Right renal pelvis (tissue), 4 donors: ENCODE data around the gene DDX56. TPM values are rescaled to one million over a fixed set of nuclear protein-coding genes. Genes with fewer than 3 reads are reported as not detected.

ENCODE experiments used
- DNase-seq, 4 donors: peaks; one replicate each; pipeline ENCODE4 v3.0.0-alpha.2; 2013; ENCODE audit warnings: low read depth in 4 of 4, low spot score in 3 of 4, missing footprints in 1 of 4
- polyA plus RNA-seq, 4 donors: library from polyadenylated mRNA; unstranded; fragments of 120-200 nt; gene quantifications; one replicate each; pipeline ENCODE4 v1.2.1, GENCODE V29; 2013; ENCODE audit not compliant: insufficient read length in 4 of 4

DDX56 gene
- polyA plus RNA-seq, 4 donors = 73.9 to 91.2 (median 79.1) TPM

DNA sequence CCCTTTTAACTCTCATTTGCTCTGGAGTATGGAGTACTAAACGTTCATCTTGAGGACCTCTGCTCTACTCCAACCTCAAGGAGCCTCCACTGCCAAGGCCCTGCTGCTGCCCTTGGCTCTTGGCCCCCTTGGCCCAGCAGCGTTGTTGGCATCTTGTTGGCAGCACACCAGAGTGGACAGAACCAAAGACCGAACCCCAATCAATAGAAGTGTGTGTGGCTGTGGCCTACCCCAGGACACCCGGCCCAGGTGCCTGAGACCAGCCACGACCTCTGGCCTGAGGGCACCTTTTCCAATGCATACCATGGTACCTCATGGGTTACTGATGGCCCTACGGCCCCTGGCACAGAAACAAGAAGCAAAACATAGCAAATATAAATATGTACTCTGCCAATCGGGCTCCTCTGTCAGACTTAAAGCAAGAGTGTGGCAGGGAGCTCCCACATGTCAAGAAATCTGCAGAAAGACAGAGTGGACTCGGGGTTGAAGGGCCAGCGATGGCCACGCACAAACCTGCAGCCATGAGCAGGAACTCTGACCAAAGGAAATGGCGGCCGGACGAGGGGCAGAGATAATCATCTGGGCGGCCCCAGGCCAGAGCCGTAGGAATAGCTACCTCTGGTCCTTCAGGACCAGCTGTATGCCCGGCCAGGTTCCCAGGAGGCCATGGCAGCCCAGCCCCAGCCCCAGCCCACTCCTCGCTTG lies 35.5 kb downstream of the DDX56 start:
- no peak for DNase-seq

- no peak for DNase-seq
Measured at GRCh38 chr7:44537442-44537841, 36.3 kb downstream of the DDX56 start.

DNA sequence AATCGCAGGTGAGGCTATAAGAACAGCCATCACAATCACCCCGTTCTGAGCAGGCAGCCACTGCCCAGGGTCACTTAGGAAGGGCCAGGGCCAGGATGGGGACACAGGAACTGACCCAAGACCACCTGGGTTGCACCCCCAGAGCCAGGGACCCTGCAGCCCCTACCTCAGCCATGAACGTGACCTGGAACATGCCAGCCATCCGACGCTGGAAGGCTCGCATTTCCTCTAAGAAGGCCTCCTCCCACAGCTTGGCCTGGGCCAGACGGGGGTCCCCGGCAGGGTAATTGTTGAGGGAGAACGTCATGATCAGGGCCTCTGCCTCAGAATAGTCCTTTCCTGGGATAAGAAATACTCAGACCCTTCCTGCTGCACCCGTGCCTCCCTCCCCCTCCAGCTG lies 37.6 kb downstream of the DDX56 start:
- DNase-seq = no peak

- no peak for DNase-seq
Measured at GRCh38 chr7:44535348-44536064, 38.2 kb downstream of the DDX56 start.

DNA sequence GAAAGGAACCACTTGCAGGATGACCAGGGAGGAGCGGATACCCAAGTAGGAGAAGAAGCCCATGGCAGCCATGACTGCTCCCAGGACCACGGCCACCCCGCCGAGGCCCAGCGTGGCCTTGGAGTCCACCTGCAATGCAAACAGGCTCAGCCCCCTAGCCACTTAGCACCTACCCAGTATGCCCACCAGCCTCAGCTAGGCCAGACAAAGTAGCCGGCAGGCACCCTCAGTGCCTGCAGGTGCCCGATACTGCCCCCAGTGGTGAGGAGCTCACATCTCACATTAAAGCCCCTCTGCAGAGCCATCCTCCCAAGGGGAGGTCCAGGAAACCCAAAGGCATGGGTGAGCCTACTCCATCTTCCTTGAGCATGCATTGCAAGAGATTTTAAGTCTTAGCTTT lies 39.2 kb downstream of the DDX56 start:
- DNase-seq = peak in 1 of 4 donors; percentile 18

- DNase-seq = no peak
Measured at GRCh38 chr7:44534087-44534486, 39.6 kb downstream of the DDX56 start.

- no peak for DNase-seq
Measured at GRCh38 chr7:44533301-44534055, 40.2 kb downstream of the DDX56 start.

- DNase-seq = no peak
Measured at GRCh38 chr7:44531421-44532380, 42.0 kb downstream of the DDX56 start.

DNA sequence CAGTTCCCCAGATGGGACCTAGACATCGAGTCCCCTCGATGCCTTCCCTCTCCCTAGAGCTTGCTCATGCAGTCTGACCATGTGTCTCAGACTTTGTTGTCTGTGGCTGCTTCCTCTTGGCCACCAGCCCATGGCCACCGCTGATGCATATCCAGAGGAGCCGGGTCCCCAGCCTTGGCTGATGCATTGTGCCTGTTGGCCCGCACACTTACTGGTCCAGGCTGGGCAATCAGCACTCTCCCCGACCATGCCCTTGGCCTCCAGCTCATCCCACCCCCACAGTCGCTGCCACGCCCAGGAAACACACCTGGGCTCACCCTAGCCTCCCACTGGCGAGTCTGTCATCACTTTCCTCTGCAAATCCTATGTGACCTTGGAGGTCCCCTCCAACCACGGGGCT lies 42.7 kb downstream of the DDX56 start:
- no peak for DNase-seq

DNA sequence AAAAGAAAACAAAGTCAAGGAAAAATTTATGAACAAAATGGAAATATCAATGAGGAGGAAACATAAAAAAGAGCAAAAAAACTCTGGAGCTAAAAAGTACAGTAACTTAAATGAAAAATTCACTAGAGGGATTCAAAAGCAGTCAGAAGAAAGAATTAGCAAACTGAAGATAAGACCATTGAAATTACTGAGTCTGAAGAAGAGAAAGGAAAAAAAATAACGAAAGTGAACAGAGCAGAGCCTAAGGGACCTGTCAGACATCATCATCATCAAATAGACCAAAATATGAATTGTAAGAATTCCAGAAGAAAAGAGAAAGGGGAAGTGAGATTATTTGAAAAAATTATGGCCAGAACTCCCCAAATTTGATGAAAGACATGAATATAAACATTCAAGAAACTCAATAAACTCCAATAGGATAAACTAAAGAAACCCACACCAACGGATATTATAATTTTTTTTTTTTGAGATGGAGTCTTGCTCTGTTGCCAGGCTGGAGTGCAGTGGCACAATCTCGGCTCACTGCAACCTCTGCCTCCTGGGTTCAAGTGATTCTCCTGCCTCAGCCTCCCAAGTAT lies 48.8 kb downstream of the DDX56 start:
- DNase-seq = no peak

DNA sequence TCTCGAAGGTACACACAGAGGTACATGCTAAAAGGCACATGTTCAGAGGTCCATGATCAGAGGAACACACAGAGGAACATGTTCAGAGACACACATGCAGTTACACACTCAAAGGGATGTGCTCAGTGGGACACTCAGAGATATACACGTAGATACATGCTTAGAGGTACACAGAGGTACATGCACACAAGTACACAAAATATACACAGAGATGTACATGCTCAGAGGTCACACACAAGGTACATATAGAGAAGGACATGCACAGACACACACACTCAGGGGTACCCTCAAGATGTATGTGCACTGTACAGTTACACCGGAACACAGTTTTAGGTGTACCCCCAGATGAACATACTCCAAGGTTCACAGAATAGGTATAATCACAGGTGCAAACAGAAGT lies 51.4 kb downstream of the DDX56 start:
- no peak for DNase-seq

- DNase-seq = no peak
Measured at GRCh38 chr7:44521347-44522095, 52.2 kb downstream of the DDX56 start.

DNA sequence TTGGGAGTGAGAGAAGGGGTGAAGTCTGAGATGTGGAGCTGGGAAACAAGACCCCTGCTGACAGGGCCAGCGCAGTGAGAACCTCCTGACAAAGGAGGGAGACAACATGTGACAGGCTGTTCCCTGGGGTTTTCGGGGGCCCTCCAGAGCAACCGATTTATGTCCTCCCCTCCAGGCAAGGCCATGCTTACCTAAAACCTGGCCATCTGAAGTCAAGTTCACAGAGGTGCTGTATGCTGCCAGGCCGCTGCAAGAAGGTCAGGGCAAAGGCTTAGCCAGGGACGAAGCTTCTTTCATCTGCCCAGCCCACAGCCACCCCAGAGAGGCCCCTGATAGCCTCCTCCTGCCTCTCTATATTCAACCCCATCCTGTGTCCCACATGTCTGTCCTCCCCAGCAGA lies 53.1 kb downstream of the DDX56 start:
- DNase-seq = no peak

DNA sequence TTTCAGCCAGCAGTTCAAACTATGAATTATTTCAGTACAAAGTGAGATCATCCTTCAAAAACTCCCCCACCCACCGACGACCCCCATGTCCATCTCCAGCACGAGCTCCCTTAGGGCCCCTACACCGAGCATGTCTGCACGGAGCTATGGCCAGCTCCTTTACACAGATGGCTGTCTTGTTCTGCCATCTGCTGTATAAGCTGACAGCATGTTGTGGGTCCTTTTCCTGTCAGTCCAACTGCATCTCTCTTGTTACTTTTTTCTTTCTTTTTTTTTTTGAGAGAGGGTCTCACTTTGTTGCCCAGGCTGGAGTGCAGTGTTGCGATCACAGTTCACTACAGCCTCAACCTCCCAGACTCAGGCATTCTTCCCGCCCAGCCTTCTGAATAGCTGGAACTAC lies 54.2 kb downstream of the DDX56 start:
- no peak for DNase-seq

- no peak for DNase-seq
Measured at GRCh38 chr7:44518761-44519160, 54.9 kb downstream of the DDX56 start.

GRCh38 chr7:44517175-44517574 lies 56.5 kb downstream of the DDX56 start:
- no peak for DNase-seq
